NCI-H1694 treated with DMSO at 0.1 percent for 48 hours (cell line): ENCODE results near the gene KDM4B.
"Not testable (repeated sequence)": the region's sequence is repeated elsewhere in the genome, so short reads cannot be mapped to it uniquely, and the experiment has no call there.

Experiments
- DNase-seq: peaks from one replicate; lab custom pipeline; 2025; lab: John Stamatoyannopoulos, UW

Gene KDM4B

DNA sequence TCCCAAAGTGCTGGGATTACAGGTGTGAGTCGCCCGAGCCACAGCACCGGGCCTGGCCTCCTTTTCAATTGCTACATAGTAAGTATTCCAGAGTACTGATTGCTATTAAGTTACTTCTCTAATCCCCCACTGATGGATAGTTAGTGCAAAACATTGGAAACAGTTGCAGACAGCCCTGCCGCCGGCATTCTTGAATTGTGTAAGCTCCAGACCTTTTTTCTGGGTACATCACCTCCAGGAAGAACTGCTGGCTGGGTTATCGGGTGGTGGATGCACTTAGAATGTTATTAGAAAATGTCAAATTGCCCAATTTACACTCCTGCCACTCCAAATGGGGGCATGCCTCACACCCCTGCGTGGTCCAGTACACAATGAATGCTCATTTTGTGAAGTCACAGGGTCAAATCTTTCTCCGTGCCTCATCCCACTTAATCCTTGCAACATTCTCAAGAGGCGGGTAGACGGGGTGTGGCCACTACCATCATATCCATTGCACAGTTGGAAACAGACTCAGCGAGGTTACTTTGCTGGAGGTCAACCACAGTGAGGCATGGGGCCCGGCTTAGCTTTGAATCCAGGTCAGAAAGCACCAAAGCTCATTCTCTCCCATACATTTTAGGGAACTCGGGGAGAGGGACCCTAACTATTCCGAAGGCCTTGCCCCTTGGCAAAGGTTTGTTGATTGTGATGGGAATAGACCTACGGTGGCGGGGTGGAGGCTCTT lies 1.0 kb upstream of the KDM4B start:
- no peak for DNase-seq

DNA sequence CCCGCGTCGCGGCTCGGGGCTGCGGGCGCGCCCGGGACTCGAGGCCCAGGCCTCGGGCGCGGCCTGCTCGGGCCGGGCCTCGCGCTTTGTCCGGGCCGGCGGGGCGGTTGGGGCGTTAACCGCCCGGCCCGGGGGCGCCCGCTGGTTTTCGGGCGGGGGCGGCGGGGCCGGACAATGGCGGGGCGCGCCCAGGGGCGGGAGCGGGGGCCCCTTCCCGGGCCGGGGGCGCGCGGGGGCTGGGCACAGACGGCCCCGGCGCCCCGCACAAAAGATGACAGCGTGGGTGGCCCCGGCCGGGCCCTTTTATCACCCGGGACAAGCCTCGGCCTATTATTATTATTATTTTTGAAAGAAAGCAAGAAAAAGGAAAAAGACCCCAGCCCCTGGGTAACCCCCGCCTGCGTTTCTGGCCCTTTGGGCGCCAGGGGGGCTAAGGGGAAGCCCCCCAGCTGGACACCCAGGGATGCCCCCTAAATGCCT lies 419 bp downstream of the KDM4B start:
- no peak for DNase-seq

DNA sequence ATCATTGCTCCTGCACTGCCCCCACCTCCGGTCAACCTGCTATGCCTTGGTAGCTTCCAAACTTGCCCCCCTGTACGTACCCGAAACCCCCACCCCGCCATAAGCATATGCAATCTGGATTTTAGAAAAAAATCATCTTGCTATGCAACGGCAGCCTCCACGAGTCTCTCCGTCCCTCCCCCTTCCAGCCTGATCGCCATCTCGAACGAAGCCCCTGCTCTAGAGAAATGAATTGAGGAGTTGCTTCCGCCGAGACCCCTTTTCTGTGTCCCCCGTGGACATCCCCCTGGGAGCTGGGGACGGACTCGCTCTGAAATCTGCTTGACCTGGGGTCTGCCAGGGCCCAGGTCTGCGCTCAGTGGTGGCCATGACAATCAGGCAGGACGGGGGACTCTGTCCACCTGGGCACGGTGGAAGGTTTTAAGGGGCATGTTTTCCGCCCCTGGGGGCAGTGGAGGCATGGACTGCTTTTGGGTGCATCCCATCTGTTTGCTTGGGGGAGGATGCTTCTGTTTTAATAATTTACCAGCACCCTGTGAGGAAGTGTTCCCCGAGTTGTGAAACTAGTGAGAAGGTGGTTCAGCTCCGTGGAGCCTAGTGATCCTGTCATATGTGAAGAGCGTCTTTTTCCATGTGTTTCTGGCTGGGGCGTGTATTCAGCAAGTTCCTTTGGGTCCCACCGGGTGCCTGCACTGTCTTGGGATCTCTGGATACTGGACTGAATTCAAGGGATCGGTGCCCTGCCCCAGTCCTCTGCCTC lies 1.0 kb downstream of the KDM4B start:
- DNase-seq, result no peak

DNA sequence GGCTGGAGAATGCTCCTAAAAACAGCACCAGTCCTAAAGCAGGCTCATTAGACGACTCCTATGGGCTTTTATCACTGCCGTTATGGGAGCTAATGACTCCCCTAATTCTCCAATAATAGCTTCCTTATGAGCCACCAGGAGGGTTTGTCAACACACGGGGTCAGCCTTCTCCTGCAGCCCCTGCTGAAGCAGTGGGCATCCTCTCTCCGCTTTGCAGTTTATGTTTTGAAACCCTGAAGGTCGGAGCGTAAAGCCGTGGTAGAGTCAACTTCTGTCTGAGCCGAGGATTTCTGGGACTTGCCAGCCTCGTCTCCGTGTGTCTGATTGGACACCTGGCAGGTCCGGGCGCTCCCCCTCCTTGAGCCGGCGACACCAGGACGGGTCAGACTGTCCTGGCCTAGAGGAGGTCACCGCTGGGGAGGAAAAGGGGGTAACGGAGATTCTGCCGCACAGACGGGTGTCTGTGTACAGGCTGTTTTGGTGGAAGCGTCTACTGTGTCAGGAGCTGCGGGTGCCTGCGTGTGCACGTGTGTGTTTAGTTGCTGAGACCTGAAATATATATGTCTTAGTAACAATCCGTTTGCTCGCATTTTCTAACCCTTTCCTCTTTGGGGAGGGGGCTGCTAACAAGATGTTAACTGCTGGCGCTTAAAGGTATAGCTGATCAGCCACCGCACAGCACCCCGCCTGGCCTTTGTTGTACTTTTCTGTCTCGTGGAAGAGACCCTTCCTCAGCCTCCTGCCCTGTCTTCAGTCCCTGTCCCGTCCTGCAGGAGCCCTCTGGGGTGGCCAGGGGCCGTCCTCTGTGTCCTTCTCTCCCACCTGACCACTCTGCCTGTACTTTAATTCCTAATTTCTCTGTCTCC lies 1.9 kb downstream of the KDM4B start:
- no peak for DNase-seq

DNA sequence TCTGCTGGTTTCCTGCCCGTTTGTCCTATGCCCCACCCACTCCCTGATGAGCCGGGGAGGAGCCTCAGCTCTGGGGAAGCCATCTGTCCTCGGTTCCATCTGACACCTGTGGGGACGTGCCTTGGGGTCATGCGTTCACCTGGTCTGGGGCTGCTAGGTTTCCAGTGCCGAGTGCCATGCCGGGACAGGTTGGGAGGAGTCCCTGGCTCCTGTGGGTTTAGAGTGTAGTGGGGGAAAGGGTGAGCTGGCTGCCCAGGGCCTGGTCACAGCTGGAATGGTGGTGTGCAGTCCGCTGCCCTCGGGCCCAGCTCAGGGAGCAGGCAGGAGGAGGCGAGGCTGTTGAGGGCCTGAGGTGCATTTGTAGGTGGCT lies 2.5 kb downstream of the KDM4B start:
- no peak for DNase-seq

DNA sequence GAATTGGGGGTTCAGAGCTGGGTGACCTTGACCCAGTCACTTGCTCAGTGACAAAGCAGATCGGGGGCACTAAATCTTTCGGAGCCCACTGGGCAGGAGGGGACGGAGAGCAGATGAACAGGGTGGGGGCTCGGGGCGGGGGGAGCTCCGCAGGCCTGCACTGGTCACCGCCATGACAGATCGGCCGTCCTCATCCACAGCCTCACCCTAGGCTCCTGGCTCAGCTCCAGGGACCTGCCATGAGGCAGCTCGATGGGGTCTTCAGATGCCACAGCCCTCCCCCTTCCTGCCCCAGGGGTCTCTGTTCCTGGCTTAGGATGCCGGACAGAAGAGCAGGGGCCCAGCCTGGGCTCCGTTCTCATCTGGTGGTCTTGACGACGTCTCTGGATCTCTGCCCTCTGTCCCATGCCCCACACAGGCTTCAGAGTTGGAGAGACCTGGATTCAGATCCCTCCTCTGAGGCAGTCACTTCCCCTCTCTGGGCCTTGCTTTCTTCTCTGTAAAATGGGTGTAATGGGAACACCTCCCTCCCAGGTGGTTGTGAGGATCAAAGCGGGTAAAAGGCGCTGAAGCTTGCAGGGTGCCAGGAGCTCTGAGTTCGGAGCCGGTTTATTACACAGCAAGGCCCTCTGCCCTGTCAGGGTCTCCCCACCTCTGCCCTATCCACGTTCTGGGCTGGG lies 3.0 kb downstream of the KDM4B start:
- DNase-seq, result no peak

DNA sequence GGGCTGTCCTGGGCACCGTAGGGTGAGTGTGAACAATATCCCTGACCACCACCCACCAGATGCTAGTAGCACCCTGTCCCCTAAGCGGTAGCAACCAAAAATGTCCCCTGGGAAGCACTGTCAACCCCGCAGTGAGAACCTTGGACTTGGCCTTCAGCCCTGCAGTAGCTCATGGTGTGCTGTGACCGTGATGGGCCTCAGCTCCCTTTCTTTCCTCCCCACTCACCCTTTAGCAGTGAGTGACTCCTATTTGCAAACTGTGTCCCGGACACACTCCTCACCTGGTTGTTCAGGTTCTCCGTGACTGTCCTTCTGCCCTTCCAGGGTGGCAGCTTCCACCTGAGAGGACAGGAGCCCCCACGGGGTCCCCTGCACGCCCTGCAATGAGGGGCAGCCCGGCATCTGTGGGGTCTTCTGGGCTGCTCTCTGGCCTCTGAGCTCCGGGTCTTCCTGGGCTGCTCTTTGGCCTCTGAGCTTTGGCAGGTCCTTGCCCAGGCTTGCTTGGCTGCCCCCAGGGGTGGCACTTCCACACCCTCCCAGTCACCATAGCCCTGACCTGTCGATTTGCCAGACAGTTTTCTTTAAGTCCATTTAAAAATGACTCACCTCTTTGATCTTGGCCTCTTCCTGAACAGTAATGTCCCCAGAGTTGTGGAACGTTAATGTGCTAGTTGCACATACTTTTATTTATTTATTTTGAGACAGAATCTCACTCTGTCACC lies 3.8 kb downstream of the KDM4B start:
- DNase-seq, result no peak

DNA sequence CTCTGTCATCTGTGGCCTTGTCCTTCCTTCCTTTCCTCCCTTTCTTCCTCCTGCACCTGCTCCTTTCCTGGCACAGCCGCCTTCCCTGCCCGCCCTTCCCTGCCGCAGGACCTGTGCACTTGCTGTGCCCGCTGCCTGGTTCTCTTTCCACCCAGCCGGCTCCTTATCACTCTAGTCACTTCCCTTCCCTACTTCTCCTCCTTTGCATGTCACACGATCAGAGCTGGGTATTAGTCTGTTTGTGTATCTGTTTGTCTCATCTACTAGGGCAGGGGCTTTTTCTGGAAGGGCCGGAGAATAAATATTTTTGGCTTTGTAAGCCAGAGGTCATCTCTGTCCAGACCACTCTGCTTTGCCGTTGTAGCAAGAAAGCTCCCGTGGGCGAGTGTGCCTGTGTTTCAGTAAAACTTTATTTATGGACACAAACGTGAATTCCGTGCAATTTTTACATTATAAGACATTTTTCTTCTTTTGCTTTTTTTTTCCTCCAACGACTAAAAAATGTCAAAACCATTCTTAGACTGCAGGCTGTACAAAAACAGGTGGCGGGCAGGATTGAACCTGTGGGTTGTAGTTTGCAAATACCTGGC lies 6.1 kb downstream of the KDM4B start:
- no peak for DNase-seq

DNA sequence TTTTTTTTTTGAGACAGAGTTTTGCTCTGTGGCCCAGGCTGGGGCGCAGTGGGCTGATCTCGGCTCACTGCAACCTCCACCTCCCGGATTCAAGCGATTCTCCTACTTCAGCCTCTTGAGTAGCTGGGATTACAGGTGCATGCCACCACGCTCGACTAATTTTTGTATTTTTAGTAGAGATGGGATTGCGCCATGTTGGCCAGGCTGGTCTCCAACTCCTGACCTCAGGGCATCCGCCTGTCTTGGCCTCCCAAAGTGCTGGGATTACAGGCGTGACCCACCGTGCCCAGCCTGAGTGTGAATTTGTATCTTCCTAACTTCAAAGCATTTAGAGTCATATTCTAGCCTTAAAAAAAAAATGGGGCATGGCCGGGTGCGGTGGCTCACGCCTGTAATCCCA lies 6.7 kb downstream of the KDM4B start:
- DNase-seq, result not testable (repeated sequence)

DNA sequence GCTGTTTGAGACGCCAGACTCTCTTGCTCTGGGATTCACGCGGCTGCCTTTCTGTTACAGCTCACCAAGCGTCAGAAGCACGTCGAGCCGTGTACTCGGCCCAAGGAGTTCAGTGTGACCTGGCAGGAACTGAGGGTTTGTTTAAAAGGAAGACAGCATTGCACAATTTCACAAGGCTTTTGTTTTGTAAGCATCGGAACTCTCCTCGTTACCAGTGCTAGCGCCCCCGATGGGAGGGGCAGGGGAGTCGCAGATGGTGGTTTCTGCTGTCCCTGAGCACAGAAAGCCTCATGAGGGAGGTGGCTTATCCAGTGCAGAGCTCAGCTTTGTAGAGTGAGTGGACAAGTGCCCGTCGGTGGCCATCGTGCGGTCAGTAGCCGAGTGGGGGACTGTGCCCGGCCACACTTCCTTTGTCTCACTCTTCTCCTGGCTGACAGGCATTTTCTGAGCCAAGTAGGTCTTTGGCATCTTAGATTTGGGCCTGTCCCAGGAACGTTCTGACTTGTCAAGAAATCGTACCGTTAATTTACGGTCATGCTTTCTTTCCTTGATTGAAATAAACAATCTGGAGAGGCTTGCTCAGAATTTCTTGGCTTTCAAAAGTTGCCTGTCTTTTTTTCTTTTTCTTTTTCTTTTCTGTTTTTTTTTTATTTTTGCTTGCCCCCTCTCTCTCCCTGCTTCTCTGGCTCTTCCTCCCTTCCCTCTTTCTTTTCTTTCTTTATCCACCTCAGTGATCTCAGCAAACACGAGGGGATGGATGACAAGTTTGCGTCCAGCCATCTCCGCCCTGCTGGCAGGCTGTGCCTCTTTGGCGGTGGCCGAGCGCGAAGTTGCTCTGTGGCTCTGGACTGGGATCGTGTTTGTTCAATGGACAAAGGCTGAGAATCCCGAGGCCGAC lies 7.7 kb downstream of the KDM4B start:
- peak; percentile 18 for DNase-seq

DNA sequence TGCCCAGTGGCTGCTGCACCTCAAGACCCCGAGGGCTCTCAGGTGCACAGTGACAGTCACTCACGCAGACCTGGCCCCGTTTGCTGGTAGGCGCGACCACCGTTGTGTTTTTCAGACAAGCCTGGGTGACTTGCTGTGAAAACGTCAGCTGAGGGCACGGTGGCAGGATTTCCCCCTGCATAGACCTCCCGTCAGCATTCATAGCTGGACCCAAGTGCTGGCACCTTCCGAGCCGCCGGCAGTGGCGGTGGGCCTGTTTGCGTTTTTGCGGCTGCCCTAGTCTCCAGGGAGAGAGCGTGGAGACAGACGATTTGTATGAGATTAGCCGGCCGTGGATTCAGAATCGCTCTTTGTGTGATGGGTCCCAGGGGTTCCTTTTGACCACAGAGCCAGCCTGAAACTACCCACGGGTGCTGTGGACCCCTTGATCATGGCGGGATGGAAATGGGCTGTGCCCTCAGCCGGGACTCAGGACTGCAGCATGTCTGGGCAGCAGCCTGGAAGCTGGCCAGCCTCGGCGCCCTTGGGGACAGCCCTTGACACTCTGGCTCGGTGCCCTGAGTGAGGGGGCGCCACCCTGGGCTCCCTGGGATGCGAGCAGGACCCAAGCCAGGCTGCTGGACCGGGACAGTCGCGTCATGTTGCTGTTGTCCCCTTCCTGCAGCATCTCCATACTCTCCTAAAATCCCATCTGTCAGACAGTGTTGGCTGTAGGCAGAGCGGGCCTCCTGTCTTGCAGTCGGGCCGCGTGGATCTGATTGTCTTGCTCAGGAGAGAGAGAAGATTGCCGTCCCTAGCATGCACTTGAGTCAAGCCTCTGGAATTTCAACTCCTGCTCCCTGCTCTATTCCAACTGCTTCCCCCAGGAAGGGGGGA lies 8.6 kb downstream of the KDM4B start:
- no peak for DNase-seq

DNA sequence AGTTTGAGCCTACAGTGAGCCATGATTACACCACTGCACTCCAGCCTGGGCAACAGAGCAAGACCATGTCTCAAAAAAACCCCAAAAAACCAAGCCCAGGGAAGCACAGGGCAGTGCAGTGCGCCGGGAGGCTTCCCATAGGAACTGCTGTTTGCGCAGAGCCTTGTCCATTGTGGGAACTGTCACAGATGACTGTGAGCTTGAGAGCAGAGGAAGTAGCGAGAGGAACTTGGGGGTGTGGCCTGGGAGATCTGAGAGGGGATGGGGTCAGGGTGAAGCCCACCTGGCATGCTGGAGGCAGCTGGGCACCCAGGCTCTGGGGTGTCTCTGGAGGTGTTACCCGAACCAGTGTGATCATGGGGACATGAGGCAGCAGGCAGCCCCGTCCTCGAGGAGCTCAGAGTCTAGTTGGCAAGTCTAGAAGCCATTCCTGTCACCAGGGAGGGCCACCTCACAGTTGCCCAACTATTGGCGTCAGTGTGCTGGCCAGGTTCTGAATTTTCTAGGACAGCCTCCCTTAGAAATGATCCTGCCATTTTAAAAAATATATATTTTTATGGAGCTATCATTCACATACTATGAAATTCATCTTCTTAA lies 10.4 kb downstream of the KDM4B start:
- no peak for DNase-seq

DNA sequence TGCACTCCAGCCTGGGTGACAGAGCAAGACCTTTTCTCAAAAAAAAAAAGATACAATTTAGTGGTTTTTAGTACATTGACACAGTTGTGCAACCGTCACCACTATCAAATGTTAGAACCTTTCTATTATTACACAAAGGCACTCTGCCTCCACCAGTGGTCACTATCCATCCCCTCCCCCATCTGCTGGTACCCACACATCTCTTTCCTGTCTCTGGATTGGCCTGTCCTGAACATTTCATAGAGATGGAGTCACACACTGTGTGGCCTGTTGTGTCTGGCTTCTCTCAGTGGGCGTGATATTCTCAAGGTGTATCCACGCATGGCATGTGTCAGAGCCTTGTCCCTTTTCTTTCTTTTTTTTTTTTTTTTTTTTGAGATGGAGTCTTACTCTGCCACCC lies 11.2 kb downstream of the KDM4B start:
- DNase-seq, result no peak

DNA sequence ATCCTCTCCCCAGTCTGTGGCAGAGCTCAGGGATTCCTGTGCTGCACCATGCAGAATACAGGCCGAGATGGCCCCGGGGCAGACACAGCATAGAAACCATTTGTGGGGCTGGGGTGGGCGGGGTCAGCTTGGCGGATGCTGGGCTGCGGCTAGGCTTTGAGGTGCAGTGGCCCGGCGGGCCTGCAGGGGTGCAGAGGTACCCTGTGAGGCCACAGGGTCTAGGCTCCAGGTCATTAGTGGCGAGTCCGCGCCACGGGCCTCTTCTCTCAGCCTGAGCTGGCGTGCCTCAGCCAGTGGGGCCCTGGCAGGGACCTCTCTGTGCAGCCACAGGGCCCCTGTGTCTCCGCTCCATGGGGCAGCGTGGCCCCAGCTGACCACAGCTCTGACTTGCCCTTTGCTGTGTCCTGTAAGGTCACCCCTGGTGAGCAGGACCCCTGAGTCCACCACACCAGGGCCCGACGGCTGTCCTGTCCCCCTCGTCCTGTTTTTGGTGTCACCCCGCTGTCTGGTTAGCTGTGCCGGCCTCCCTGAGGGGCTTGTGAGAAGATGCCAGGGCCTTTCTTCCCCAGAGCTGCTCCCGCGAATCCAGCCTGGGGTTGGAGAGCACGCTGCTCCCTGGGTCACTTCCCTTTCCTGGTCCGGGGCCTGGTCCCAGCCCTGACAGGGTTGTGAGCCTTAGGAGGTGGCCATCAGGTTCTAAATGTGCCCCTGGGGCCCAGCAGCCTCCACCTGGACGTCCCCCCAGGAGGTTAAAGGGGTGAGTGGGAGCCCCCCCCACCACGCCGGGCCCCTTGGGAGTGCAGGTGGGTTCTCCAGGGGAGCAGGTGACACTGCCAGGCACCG lies 12.1 kb downstream of the KDM4B start:
- no peak for DNase-seq

DNA sequence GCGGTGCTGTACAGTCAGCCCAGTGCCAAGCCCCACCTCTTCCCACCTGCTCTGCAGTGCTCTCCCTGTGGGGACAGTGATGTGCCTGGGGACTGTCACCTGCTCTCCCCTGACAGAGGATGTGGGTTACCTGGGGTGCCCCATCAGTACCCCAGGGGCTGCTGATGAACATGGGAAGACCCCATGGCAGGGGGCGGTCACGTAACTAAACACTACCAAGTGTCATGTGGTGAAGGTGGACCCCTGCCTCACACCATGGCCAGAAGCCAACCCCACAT lies 12.7 kb downstream of the KDM4B start:
- DNase-seq, result no peak

DNA sequence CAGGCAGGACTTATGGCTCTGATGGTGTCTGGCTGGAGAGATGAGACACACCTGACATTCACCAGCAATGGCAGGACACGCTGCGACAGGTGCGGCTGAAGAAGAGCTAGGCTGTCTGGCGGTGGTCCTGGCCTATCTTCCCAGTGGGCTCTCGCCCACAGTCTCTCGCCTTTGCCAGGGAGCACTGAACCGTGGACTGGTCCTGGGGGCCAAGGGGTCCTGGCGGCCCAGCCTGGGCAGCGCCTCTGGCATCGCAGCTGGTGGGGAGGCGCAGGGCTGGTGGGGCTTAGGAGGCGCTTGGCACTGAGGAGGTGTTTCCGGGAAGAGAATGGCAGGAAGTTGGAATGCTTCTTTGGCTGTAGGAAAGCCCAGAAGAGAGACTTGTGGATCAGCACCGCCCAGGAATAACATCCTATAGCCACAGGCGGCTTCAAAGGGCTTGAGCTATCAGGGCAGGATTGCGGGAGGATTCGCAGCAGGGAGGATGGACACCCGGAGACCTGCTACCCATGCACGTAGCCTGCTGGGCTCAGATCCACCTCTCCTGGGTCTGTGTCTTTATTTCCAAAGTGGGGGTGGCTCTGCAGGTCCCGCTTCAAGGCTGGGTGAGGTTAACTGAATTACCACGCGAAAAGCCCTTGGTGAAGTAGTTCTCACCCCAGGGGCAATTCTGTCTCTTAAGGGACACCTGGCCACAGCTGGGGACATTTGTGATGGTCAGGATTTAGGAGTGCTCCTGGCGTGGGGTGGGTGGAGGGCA lies 14.6 kb downstream of the KDM4B start:
- no peak for DNase-seq

DNA sequence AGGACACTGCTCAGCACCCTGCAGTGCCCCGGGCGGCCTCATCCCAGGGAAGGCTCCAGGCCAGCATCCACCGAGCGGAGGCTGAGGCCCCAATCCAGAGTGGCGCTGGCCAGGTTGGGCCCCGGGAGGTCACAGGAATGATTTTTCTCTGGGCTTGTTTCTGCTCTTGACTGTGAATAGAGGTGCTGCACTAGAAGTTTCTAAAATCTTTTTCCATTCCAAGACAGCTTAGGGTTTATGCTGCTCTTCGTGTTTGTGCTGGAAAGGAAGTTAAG lies 15.1 kb downstream of the KDM4B start:
- DNase-seq, result no peak
